Activated naive CD4-positive, alpha-beta T cell treated with anti-CD3 and anti-CD28 coated beads for 36 hours (primary cell): ENCODE data around the gene CDH13. TPM values are rescaled to one million over a fixed set of nuclear protein-coding genes. Genes with fewer than 3 reads are reported as not detected.

ENCODE experiments used
- CTCF ChIA-PET: fragments of 350-600 bp; sonication (Branson Sonifier 250); formaldehyde crosslinking; loops from one replicate; lab custom pipeline; 2021; ENCODE audit warnings: antibody characterized with exemption; lab: Charles Lee
- DNase-seq: peaks from one replicate; pipeline ENCODE4 v3.0.0-alpha.2; 2020
- H3K27ac Mint-ChIP-seq: one replicate; pipeline ENCODE4 v1.8.0; 2021; ENCODE audit warnings: mild to moderate bottlenecking, mixed read lengths
- H3K27me3 Mint-ChIP-seq: one replicate; pipeline ENCODE4 v1.8.0; 2021; ENCODE audit warnings: low read depth, mixed read lengths
- H3K36me3 Mint-ChIP-seq: one replicate; pipeline ENCODE4 v1.8.0; 2021; ENCODE audit warnings: low read depth, mixed read lengths
- H3K4me1 Mint-ChIP-seq: one replicate; pipeline ENCODE4 v1.8.0; 2021; ENCODE audit warnings: low read depth, mixed read lengths
- H3K4me3 Mint-ChIP-seq: one replicate; pipeline ENCODE4 v1.8.0; 2021; ENCODE audit warnings: mild to moderate bottlenecking, moderate library complexity, mixed read lengths
- H3K9me3 Mint-ChIP-seq: one replicate; pipeline ENCODE4 v1.8.0; 2021; ENCODE audit warnings: mixed read lengths
- intact Hi-C: fragments of 100-400 bp; cut with micrococcal nuclease; formaldehyde crosslinking; loops from one replicate; pipeline ENCODE4 v1.15.1; 2023
- total RNA-seq, 2 experiments: library from RNA; stranded (reverse); gene quantifications; one replicate each; pipeline ENCODE4 v1.2.3, GENCODE V29; 2021

Gene CDH13
- total RNA-seq, 2 experiments from 2014 or later: not detected

- no peaks in the 10 kb centered on the region for H3K9me3 Mint-ChIP-seq
- CTCF ChIA-PET: no interaction called here
These were observed 646.1 kb downstream of the CDH13 start for GRCh38 chr16:83272843-83273242.

GRCh38 chr16:83273504-83274173, 646.9 kb downstream of the CDH13 start:
- Mint-ChIP-seq H3K9me3 (no peaks in the 10 kb centered on the region), H3K4me3 (no peak overlapping the region), H3K27me3 (no peaks in the 10 kb centered on the region), H3K36me3 (no peaks in the 10 kb centered on the region), H3K4me1 (no peaks in the 10 kb centered on the region), H3K27ac (no peak overlapping the region)
- CTCF ChIA-PET: no interaction called here
- intact Hi-C loops: no loop called here
- no peak for DNase-seq

More at GRCh38 chr16:83272843-83273242, 646.1 kb downstream of the CDH13 start:
- no peak overlapping the region for H3K4me3 Mint-ChIP-seq
- intact Hi-C loops: no loop called here
- H3K27ac Mint-ChIP-seq: no peak overlapping the region
- H3K36me3 Mint-ChIP-seq: no peaks in the 10 kb centered on the region
- DNase-seq: no peak
- no peaks in the 10 kb centered on the region for H3K27me3 Mint-ChIP-seq
- H3K4me1 Mint-ChIP-seq: no peaks in the 10 kb centered on the region

GRCh38 chr16:83279251-83279650, 652.5 kb downstream of the CDH13 start:
- Mint-ChIP-seq H3K27ac (no peak overlapping the region), H3K4me1 (no peaks in the 10 kb centered on the region), H3K27me3 (no peaks in the 10 kb centered on the region), H3K9me3 (no peaks in the 10 kb centered on the region), H3K4me3 (no peak overlapping the region), H3K36me3 (no peaks in the 10 kb centered on the region)
- no peak for DNase-seq
- CTCF ChIA-PET: no interaction called here
- intact Hi-C loops: no loop called here

- no peak overlapping the region for H3K27ac Mint-ChIP-seq
These were observed 659.2 kb downstream of the CDH13 start for GRCh38 chr16:83285921-83286320.

GRCh38 chr16:83296505-83296904, 669.7 kb downstream of the CDH13 start:
- H3K9me3 Mint-ChIP-seq: no peaks in the 10 kb centered on the region
- no peak overlapping the region for H3K27ac Mint-ChIP-seq
- no peak overlapping the region for H3K4me3 Mint-ChIP-seq
- no peaks in the 10 kb centered on the region for H3K27me3 Mint-ChIP-seq
- DNase-seq: no peak
- no peaks in the 10 kb centered on the region for H3K36me3 Mint-ChIP-seq
- CTCF ChIA-PET: no interaction called here
- H3K4me1 Mint-ChIP-seq: no peaks in the 10 kb centered on the region
- intact Hi-C loops: no loop called here

More at GRCh38 chr16:83285921-83286320, 659.2 kb downstream of the CDH13 start:
- DNase-seq: no peak
- Mint-ChIP-seq H3K4me3 (no peak overlapping the region), H3K4me1 (no peaks in the 10 kb centered on the region), H3K27me3 (no peaks in the 10 kb centered on the region), H3K36me3 (no peaks in the 10 kb centered on the region), H3K9me3 (peaks cover 2% of the 10 kb centered on the region)
- CTCF ChIA-PET: no interaction called here
- intact Hi-C loops: no loop called here

GRCh38 chr16:83298541-83298940, 671.8 kb downstream of the CDH13 start:
- intact Hi-C loops: no loop called here
- DNase-seq: no peak
- H3K27ac Mint-ChIP-seq: no peak overlapping the region
- H3K4me1 Mint-ChIP-seq: no peaks in the 10 kb centered on the region
- H3K9me3 Mint-ChIP-seq: peaks cover 2% of the 10 kb centered on the region
- H3K27me3 Mint-ChIP-seq: no peaks in the 10 kb centered on the region
- H3K4me3 Mint-ChIP-seq: no peak overlapping the region
- no peaks in the 10 kb centered on the region for H3K36me3 Mint-ChIP-seq
- CTCF ChIA-PET: no interaction called here

- peaks cover 2% of the 10 kb centered on the region for H3K9me3 Mint-ChIP-seq
- intact Hi-C loops: no loop called here
- DNase-seq: no peak
- H3K36me3 Mint-ChIP-seq: no peaks in the 10 kb centered on the region
- CTCF ChIA-PET: no interaction called here
- no peak overlapping the region for H3K4me3 Mint-ChIP-seq
- H3K27ac Mint-ChIP-seq: no peak overlapping the region
- H3K4me1 Mint-ChIP-seq: no peaks in the 10 kb centered on the region
- H3K27me3 Mint-ChIP-seq: no peaks in the 10 kb centered on the region
These were observed 673.6 kb downstream of the CDH13 start for GRCh38 chr16:83300326-83300725.

GRCh38 chr16:83301971-83302370, 675.2 kb downstream of the CDH13 start:
- Mint-ChIP-seq H3K27ac (no peak overlapping the region), H3K27me3 (no peaks in the 10 kb centered on the region), H3K9me3 (peaks cover 2% of the 10 kb centered on the region), H3K36me3 (no peaks in the 10 kb centered on the region), H3K4me1 (no peaks in the 10 kb centered on the region), H3K4me3 (no peak overlapping the region)
- intact Hi-C loops: no loop called here
- CTCF ChIA-PET: interaction anchor here (0.8 kb wide), 1 partner anchor 53 kb away, joined by 3 read pairs; no protein-coding TSS in a partner anchor
- DNase-seq: no peak

GRCh38 chr16:83302853-83303252, 676.1 kb downstream of the CDH13 start:
- CTCF ChIA-PET: interaction anchor here (0.8 kb wide), 1 partner anchor 52 kb away, joined by 3 read pairs; no protein-coding TSS in a partner anchor
- Mint-ChIP-seq H3K4me3 (no peak overlapping the region), H3K9me3 (peaks cover 2% of the 10 kb centered on the region), H3K4me1 (no peaks in the 10 kb centered on the region), H3K27ac (no peak overlapping the region), H3K36me3 (no peaks in the 10 kb centered on the region), H3K27me3 (no peaks in the 10 kb centered on the region)
- no peak for DNase-seq
- intact Hi-C loops: no loop called here

GRCh38 chr16:83305092-83305491, 678.3 kb downstream of the CDH13 start:
- Mint-ChIP-seq H3K36me3 (no peaks in the 10 kb centered on the region), H3K9me3 (peaks cover 2% of the 10 kb centered on the region), H3K4me3 (no peak overlapping the region), H3K27ac (no peak overlapping the region), H3K27me3 (peaks cover 4% of the 10 kb centered on the region), H3K4me1 (no peaks in the 10 kb centered on the region)
- DNase-seq: no peak
- intact Hi-C loops: no loop called here
- CTCF ChIA-PET: no interaction called here

GRCh38 chr16:83306961-83307593, 680.3 kb downstream of the CDH13 start:
- intact Hi-C loops: no loop called here
- Mint-ChIP-seq H3K4me1 (no peaks in the 10 kb centered on the region), H3K27me3 (peaks cover 4% of the 10 kb centered on the region), H3K9me3 (peaks cover 2% of the 10 kb centered on the region), H3K27ac (no peak overlapping the region), H3K4me3 (no peak overlapping the region), H3K36me3 (no peaks in the 10 kb centered on the region)
- DNase-seq: no peak
- CTCF ChIA-PET: no interaction called here

- CTCF ChIA-PET: no interaction called here
- H3K27me3 Mint-ChIP-seq: peaks cover 4% of the 10 kb centered on the region
- intact Hi-C loops: no loop called here
- no peaks in the 10 kb centered on the region for H3K4me1 Mint-ChIP-seq
- no peak for DNase-seq
- H3K4me3 Mint-ChIP-seq: no peak overlapping the region
- no peaks in the 10 kb centered on the region for H3K9me3 Mint-ChIP-seq
- no peak overlapping the region for H3K27ac Mint-ChIP-seq
- no peaks in the 10 kb centered on the region for H3K36me3 Mint-ChIP-seq
These were observed 680.8 kb downstream of the CDH13 start for GRCh38 chr16:83307594-83307992.

GRCh38 chr16:83308414-83308813, 681.6 kb downstream of the CDH13 start:
- no peak overlapping the region for H3K4me3 Mint-ChIP-seq
- H3K4me1 Mint-ChIP-seq: no peaks in the 10 kb centered on the region
- CTCF ChIA-PET: no interaction called here
- no peaks in the 10 kb centered on the region for H3K36me3 Mint-ChIP-seq
- no peaks in the 10 kb centered on the region for H3K9me3 Mint-ChIP-seq
- no peak for DNase-seq
- H3K27ac Mint-ChIP-seq: no peak overlapping the region
- peaks cover 4% of the 10 kb centered on the region for H3K27me3 Mint-ChIP-seq
- intact Hi-C loops: no loop called here
